ENCODE results near the gene CSNK2A1. TPM values are rescaled to one million over a fixed set of nuclear protein-coding genes. Genes with fewer than 3 reads are reported as not detected.

Gene CSNK2A1
- total RNA-seq, 2 donors from 2014 or later = 154 to 202 TPM

DNA sequence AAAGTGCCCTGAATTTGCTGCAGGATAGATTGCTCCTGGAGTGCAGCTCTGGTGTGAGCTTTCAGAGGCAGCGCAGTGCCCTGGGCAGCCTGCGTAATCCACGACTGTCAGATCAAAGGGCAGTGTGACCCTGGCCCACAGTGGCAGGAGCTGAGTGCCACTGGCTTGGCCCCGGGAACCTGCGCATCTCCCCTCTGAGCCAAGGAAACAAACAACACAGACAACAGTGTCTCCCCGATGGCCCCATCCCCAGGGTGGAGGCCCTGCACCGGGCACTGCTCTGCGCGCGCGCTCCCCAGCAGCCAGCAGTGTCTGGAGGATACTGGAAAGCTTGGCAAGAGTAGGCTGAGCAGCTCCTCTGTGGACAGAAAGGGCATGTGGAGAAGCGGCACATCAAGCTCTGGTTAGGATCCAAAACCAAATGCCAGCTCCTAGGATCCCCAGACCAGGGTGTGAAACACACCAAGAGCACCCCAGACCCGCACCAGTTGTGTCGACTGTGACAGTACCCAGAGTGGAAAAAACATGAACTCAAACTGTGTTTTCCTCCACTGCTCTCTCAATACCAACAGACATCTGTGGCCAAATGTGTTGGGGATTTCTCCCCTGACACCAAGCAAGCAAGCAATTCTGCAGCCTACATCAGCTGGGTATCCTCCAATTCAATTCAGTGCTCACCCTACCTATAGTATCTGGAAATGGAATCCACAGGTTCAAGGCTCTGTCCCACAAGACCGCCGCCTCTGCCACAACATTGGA is 108.8 kb downstream of the CSNK2A1 start:
- no peak for ATAC-seq
- peaks cover 17 to 54% of the 10 kb centered on the region in 2 donors for H3K36me3 Mint-ChIP-seq
- H3K9me3 Mint-ChIP-seq = no peaks in the 10 kb centered on the region
- DNase-seq (ENCODE audit: low spot score in 2 of 2) = no peak
- H3K27ac Mint-ChIP-seq = peak overlapping the region in 1 of 2 donors; percentile 7

DNA sequence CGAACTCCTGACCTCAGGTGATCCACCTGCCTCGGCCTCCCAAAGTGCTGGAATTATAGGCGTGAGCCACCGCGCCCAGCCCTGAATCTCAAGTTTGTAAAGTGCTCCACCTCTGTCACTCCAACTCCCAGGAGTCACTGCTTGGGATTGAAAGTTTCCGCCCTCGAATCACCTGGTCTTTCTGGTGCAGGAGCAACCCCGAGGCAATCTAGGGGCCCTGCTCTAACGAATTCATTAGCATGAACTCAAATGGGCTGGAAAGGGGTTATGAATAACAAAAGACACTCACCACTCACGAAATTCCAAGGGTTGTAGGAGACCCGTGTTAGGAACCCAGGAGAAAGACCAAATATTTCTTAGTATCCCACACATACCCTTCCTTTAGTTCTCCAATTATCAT is 109.4 kb downstream of the CSNK2A1 start:
- Mint-ChIP-seq H3K27ac (peak overlapping the region; percentile 85 to 97), H3K36me3 (peaks cover 15 to 47% of the 10 kb centered on the region in 2 donors), H3K9me3 (no peaks in the 10 kb centered on the region)
- DNase-seq (ENCODE audit: low spot score in 2 of 2) = no peak
- no peak for ATAC-seq

DNA sequence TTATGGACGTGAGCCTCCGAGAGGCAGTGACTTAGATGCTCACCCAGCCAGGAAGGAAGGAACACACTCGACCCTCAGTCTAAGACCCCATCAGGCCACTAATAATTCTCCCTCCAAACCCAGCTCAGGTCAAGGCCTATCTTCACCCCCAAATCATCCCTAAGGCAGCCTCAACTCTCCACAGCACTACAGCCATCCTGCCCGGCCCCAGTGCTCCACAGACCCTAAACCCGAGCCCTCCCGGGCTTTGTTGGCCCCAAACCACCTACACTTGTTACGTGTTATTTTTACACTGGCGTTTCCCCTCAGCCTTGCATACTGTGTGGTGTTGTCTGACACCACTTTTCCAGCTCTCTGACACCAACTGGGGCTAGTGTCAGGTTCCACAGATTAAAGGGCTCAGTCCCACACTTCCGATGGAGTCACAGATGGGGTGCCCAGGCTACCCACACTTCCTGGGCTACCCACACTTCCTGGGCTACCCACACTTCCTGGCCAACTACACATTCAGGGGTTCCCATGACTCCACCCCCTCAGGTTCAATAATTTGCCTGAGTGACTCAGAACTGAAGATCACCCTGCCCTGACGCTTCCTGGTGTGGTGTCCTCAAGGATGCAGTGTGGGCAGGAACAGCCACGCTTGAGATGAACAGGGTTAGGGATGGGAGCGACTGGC is 110.2 kb downstream of the CSNK2A1 start:
- peak; percentile 66 to 84 for DNase-seq (ENCODE audit: low spot score in 2 of 2)
- H3K36me3 Mint-ChIP-seq = peaks cover 13 to 41% of the 10 kb centered on the region in 2 donors
- ATAC-seq = peak; percentile 92 to 93
- H3K9me3 Mint-ChIP-seq = no peaks in the 10 kb centered on the region
- H3K27ac Mint-ChIP-seq = peak overlapping the region; percentile 85 to 97

DNA sequence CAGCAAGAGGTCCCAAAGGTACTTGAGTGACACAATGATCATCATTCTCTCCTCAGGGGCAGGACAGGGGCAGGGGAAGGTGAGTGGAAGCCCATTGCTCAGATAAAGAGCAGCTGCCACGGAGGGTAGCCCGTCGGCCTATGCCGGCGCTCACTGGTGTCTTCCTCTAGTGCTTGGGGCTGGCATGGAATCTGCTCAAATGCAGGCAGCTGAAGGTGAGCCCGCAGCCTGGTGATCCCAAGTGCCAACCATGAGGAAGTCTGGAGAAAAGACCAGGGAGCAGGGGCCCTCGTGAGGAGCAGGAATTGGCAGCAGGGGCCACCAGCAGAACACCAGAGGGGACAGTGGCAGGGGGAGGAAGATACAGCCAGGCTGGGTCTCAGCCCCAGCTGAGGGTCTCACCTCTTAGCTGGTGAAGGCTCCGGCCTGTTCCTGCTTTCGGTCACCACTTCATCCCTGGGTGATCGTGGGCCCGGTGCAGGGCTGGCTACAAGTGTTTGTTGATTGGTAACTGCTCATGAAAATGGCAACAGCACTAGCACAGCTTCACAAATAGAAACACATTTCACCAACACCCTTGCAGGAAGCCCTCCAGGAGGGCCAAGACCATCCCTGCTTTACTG is 110.8 kb downstream of the CSNK2A1 start:
- peaks cover 13 to 38% of the 10 kb centered on the region in 2 donors for H3K36me3 Mint-ChIP-seq
- peak overlapping the region; percentile 85 to 97 for H3K27ac Mint-ChIP-seq
- DNase-seq (ENCODE audit: low spot score in 2 of 2) (no peak), ATAC-seq (no peak)
- H3K9me3 Mint-ChIP-seq = no peaks in the 10 kb centered on the region

DNA sequence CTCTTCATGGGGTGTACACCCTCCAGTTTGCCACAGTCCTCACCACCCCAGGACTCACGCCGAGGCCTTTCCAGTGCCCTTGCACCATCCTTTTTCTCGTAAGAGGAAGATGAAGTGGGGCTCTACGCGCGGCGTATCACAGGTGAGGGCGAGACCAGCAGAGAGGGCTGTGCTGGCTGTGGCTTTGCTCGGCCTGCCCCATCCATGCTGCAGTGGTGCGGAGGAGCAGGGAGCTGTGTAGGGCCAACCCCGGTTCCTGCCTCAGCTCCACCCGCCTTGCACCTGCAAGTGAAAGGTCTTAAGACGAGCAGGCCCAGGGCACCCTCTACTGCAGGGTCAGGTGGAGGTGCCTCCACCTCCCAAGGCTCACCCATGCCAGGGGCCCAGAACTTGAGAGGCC is 111.4 kb downstream of the CSNK2A1 start:
- no peaks in the 10 kb centered on the region for H3K9me3 Mint-ChIP-seq
- peaks cover 10 to 35% of the 10 kb centered on the region in 2 donors for H3K36me3 Mint-ChIP-seq
- DNase-seq (ENCODE audit: low spot score in 2 of 2) = no peak
- ATAC-seq = no peak
- peak overlapping the region; percentile 85 to 90 for H3K27ac Mint-ChIP-seq

DNA sequence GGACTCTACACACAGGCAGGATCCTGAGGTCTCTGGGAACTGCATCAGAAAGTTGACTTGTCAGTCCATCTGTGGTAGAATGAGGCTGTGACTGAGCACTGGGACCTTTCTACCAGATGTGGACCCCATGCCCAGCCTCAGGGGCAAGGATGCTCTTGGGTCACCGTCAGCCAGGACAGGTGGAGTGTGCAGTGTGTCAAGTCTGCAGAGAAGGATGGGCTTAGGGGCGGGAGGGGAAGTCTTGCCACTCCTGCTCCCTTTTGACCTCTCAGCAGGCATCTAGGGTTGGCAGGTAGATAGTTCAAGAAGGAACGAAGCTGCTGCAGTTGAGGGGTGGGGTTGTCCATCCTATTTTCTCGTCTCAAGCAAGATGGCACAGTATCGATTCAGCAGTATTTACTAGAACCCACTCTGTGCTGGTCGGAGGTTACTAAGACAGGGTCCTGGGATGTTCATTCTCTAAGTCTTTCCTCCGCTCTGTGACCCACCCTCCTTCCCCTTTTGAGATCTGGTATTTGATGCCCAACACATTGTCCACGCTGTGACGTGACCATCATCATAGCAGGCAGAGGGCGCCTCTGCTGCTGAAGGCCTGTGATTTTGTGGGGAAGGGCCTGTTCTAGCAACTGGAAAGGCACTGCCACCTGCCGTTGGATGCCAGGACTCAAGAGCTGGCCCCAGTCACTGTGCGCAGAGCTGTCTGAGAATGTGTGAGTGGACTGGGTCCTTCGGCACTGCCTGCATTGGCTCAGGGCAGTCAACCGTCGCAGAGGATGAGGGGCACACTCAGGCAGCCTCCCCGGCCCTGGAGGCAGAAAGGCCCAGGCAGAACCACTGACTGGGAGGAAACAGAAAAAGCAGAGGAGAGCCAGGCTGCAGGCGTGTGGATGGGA is 112.3 kb downstream of the CSNK2A1 start:
- peak overlapping the region in 1 of 2 donors; percentile 88 for H3K27ac Mint-ChIP-seq
- DNase-seq (ENCODE audit: low spot score in 2 of 2) (no peak), ATAC-seq (no peak)
- no peaks in the 10 kb centered on the region for H3K9me3 Mint-ChIP-seq
- H3K36me3 Mint-ChIP-seq = peaks cover 9 to 26% of the 10 kb centered on the region in 2 donors

DNA sequence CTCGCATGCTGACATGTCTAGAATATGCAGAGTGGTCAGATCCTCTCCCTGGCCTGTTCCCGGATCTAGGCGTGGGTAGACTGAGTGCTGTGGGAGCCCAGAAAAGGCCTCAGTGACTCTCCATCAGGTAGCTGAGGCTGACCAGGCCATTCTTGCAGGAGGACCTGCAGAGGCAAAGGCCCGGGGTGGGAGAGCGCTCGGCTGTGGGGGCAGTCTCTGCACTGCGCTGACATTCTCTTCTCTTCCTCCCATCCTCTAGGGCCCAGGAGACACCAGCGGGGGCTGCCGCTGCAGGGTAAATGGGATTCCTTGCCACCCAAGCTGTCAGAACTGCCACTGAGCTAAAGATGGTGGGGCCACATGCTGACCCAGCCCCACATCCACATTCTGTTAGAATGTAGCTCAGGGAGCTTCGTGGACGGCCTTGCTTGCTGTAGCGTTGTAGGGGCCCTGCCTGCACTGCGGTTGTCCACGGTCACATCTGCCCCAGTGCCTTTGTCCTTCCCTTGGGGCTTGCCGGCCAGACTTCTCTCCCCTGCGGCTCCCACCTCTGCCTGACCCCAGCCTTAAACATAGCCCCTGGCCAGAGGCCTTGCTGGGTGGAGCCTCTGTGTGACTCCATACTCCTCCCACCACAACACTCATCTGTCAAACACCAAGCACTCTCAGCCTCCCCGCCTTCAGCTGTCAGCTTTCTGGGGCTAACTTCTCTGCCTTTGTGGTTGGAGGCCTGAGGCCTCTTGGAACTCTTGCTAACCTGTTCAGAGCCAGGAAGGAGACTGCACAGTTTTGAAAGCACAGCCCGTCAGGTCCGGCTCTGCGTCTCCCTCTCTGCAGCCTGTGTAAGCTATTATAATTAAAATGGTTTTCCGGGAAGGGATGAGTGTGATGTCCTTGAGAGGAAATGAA is 113.2 kb downstream of the CSNK2A1 start:
- peak overlapping the region in 1 of 2 donors; percentile 88 for H3K27ac Mint-ChIP-seq
- no peak for ATAC-seq
- peaks cover 9 to 17% of the 10 kb centered on the region in 2 donors for H3K36me3 Mint-ChIP-seq

DNA sequence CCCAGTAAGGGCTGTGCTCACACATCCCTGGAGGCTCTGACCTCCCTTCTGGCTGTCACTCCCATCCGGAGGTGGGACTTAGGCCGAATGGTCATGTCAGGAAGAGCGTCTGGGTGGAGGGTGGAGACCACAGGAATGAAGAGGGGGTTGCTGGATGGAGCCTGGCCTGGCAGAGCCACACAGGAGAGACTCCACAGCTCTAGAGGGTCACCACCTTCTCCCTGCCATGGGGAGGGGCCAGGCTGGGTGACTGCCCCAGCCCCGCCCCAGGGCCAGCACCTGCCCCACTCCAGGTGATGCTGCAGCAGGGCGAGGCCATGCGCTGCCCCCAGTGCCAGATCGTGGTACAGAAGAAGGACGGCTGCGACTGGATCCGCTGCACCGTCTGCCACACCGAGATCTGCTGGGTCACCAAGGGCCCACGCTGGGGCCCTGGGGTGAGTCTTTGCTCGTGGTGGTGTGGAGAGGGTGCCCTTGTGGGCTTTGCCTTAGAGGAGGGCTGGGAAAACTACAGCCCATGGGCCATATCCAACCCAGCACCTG is 114.9 kb downstream of the CSNK2A1 start:
- H3K36me3 Mint-ChIP-seq = peaks cover 9 to 22% of the 10 kb centered on the region in 2 donors

More for the DNA sequence above, 113.2 kb downstream of the CSNK2A1 start:
- no peak for DNase-seq (ENCODE audit: low spot score in 2 of 2)
- H3K9me3 Mint-ChIP-seq = no peaks in the 10 kb centered on the region

DNA sequence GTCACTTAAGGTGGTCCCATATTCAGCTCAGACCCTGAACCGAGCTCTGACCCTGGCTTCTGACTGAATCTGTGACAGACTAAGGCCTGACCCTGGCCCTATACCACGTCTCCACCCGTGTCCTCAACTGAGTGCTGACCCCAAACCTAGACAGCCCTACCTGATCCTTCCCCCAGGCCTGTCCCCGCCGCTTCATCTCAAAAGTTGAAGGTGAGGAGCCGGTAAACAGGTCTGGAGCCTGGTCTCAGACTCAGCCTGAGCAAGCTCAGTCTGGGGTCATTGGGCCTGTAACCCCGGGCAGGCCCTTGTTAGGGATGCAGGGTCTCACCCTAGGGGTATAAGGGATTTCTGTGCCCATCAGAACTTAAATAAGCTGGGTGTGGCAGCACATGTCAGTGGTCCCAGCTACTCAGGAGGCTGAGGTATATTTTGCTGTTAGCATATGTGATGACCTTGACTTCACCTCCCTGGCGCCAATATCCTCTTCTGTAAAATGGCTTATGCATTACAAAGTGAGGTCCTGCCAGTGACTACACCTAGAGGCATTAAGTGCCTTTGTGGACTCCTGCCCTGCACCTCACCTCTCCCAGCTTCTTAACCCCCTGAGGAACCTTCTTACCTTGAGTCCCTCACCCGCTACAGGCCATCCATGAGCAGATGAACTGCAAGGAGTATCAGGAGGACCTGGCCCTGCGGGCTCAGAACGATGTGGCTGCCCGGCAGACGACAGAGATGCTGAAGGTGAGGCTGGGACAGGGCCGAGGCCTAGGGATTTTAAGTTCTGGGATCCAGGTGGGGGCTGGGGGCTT is 115.5 kb downstream of the CSNK2A1 start:
- ATAC-seq (no peak), DNase-seq (ENCODE audit: low spot score in 2 of 2) (no peak)
- peak overlapping the region in 1 of 2 donors; percentile 90 for H3K27ac Mint-ChIP-seq
- no peaks in the 10 kb centered on the region for H3K9me3 Mint-ChIP-seq
- peaks cover 9 to 25% of the 10 kb centered on the region in 2 donors for H3K36me3 Mint-ChIP-seq

More for the DNA sequence above, 114.9 kb downstream of the CSNK2A1 start:
- Mint-ChIP-seq H3K27ac (no peak overlapping the region), H3K9me3 (no peaks in the 10 kb centered on the region)
- no peak for DNase-seq (ENCODE audit: low spot score in 2 of 2)
- ATAC-seq = no peak

DNA sequence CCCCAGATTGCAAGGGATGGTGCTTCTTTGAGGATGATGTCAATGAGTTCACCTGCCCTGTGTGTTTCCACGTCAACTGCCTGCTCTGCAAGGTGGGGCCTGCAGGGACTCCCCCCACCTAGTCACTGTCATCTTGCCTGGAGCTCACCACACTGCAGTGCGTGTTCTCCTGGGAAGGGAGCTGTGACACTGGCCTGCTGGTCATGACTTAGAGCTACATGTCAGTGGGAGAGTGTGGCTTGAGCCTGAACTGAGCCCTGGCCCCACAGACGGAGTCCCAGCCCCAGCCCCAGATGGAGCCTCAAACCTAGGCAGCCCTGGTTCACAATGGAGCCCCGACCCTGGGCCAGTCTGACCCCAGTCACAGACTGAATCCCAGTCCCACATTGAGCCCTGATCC is 116.2 kb downstream of the CSNK2A1 start:
- Mint-ChIP-seq H3K27ac (no peak overlapping the region), H3K9me3 (no peaks in the 10 kb centered on the region), H3K36me3 (peaks cover 9 to 27% of the 10 kb centered on the region in 2 donors)
- peak in 1 of 2 donors; percentile 21 for ATAC-seq
- no peak for DNase-seq (ENCODE audit: low spot score in 2 of 2)

DNA sequence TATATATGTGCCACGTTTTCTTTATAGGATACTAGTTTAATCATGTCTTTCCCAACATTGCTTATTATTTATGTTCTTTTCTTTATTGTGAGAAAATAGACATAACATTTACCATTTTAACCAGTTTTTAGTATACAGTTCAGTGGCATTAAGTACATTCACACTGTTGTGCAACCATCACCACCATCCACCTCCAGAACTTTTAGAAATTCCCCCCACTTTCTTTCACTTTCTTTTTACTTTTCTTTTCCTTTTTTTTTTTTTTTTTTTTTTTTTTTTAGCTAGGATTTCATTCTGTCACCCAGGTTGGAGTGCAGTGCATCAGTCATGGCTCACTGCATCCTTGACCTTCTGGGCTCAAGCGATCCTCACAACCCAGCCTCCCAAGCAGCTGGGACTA is 117.0 kb downstream of the CSNK2A1 start:
- Mint-ChIP-seq H3K9me3 (no peaks in the 10 kb centered on the region), H3K36me3 (peaks cover 9 to 33% of the 10 kb centered on the region in 2 donors), H3K27ac (no peak overlapping the region)
- ATAC-seq (no peak), DNase-seq (ENCODE audit: low spot score in 2 of 2) (no peak)
